Stimulated activated CD4-positive, alpha-beta T cell treated with anti-CD3 and anti-CD28 coated beads, Interleukin-12 subunit alpha, Interleukin-12 subunit beta, amount 100 ng/mL, for 48 hours (primary cell): Measurements from ENCODE around the gene SPATA9.
A peak's percentile ranks its signal among the peaks of the same experiment; 100 is the strongest.

Source experiments
- DNase-seq, 3 donors: peaks; one replicate each; pipeline ENCODE4 v3.0.0-alpha.2; 2020; ENCODE audit warnings: low read depth in 2 of 3, low spot score in 1 of 3

The SPATA9 gene

DNA sequence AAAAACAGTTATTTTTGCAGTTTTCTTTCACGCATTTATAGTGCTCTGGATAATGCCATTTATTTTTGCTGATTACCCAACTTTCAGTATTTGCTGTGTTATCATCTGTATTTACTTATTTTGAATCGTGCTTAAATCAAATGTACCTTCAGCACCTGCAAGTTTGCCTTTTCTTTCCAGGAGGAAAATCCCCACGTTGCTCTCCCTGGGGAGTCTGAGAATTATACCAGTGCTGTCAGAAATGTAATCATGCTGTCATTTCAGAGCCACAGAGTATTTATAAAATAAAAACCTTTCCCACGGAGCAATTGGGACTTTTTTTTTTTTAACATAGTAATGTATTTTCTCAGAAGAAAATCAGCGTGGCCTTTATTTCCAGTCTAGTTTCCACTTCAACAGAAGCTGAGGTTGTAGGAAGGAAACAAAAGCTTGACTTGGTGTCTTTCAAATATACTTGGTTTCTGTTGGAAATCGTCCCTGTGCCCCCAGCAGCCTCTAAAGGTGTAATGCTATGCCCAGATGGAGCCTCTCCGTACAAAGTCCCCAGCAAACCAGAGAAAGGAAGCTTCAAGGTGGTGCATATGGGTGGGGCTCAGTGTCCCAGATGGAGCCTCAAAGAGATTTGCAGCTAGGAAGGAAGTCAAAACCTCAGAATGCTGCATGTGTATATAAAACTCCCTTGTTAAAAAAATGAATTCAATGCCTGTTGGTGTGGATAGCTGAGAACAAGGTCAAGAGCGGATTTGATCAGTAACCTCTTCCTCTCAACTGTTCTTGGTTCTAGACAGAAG lies 60.8 kb downstream of the SPATA9 start:
- DNase-seq: no peak

DNA sequence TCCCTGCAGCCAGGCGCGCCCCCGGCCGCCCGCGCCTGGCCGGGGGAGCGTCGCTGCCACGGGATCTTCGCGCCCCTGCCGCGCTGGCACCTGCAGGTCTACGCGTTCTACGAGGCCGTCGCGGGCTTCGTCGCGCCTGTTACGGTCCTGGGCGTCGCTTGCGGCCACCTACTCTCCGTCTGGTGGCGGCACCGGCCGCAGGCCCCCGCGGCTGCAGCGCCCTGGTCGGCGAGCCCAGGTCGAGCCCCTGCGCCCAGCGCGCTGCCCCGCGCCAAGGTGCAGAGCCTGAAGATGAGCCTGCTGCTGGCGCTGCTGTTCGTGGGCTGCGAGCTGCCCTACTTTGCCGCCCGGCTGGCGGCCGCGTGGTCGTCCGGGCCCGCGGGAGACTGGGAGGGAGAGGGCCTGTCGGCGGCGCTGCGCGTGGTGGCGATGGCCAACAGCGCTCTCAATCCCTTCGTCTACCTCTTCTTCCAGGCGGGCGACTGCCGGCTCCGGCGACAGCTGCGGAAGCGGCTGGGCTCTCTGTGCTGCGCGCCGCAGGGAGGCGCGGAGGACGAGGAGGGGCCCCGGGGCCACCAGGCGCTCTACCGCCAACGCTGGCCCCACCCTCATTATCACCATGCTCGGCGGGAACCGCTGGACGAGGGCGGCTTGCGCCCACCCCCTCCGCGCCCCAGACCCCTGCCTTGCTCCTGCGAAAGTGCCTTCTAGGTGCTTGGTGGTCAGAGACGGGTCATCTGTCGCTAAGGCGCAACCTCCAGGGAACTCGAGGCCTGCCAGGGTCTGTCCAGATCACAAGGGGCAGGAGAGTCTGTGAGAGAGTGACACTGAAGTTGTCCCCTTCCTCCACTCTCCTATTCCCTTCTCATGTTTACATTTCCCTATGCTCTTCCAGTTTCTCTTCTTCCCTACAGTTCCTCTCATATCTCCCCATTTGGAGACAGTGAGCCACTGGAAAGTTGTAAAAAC lies 61.6 kb downstream of the SPATA9 start:
- peak in 2 of 3 donors; percentile 20 to 37 for DNase-seq

DNA sequence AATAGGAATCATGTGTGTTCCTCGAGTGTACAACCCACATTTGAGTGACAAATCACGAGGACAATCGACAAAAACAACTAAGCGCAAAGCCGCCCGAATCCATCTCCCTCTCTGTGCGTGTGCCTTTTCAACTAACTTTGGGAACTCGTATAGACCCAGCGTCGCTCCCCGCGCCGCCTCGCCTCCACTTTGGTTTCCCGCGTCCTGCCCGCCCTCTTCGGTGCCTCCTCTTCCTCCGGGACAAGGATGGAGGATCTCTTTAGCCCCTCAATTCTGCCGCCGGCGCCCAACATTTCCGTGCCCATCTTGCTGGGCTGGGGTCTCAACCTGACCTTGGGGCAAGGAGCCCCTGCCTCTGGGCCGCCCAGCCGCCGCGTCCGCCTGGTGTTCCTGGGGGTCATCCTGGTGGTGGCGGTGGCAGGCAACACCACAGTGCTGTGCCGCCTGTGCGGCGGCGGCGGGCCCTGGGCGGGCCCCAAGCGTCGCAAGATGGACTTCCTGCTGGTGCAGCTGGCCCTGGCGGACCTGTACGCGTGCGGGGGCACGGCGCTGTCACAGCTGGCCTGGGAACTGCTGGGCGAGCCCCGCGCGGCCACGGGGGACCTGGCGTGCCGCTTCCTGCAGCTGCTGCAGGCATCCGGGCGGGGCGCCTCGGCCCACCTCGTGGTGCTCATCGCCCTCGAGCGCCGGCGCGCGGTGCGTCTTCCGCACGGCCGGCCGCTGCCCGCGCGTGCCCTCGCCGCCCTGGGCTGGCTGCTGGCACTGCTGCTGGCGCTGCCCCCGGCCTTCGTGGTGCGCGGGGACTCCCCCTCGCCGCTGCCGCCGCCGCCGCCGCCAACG lies 62.5 kb downstream of the SPATA9 start, which contains the start of gene GPR150:
Gene GPR150 (plus strand): TSS at position 58 of the 840 bp plus-strand sequence. CDS start 189 bp downstream, at position 247.
- peak; percentile 32 to 61 (median 39) for DNase-seq

DNA sequence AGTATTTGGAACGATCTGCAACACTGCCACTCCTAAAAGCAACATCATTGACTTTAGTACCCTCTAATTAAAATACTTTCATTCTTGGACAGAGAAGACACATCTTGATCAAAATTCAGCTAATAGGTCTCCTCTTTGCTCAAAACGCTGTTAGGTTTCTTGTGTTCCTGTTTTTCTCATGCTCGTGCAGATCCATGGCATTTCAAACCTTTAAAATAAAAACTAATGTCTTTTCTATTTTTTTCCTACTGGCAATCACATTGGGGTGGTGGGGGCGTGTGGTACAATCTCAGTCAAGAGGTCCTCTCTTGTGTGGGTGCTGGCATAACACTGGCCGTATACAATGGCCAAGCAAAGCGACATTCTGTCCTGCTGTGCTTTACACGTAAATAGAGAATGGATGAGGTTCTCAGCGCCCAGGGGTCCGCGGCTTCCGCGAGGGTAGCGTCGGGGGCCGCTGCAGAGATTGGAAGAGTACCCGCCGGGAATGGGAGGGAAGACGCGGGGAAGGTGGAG lies 63.2 kb downstream of the SPATA9 start:
- DNase-seq: no peak

DNA sequence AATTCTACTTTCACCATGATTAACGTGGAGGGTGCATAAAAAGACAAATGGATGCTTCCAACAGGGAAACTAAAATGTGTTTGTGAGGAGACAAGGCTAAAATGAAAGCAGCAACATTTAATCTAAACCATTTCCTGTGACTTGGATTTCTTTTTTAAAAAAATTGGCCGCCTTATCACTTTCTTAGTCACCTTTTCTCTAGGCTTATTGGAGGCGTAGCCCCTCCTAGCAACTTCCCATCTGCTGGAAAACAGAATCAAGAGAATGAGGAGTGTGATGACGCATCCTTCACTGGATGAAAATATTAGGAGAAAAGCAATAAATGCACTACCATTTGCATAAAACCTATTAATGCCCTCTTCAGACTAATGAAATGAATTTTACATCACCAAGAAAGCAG lies 63.7 kb downstream of the SPATA9 start:
- DNase-seq: no peak

DNA sequence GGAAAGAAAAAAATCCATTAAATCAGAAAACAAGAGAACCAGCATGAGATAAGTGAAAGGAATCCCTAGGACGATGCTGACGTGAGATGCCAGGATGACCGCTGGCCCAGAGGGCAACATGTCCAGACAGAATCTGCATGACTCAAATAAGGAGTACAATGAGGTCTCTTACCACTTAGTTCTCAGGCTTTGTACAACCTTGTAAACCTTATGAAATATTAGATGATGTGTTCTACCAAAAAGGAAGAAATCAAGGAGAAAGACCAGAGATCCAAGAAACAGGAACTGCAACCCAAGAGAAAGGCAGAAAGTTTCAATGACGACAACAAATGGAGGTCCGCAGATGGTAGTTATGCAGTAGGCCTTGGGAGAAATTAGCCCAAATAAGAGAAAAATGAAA lies 65.7 kb downstream of the SPATA9 start:
- no peak for DNase-seq

DNA sequence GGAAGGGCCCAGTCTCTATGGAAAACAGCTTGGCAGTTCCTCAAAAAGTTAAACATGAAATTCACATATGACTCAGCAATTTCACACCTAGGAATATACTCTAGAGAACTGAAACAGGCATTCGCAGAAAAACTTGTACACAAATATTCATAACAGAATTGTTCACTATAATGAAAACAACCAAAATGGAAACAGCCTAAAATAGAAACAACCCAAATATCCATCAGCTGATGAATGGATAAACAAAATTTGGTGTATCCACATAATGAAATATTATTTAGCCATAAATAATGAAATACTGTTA lies 67.7 kb downstream of the SPATA9 start:
- no peak for DNase-seq

DNA sequence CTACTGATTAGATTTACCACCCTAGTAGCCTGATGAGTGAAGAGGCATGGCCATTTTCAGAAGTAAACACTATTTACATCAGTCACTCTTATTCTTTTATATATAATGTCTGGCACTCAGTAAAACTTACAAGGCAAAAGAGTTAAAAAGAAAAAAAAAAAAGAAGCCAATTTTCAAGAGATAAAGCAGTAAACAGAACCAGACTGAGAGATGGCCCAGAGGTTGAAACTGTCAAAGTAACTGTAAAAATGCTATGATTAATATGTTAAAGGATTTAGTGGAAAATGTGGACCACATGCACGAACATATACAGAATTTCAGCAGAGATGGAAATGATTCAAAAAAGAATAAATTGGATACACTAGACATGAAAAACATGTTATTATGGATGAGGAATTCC lies 69.3 kb downstream of the SPATA9 start:
- DNase-seq: no peak

DNA sequence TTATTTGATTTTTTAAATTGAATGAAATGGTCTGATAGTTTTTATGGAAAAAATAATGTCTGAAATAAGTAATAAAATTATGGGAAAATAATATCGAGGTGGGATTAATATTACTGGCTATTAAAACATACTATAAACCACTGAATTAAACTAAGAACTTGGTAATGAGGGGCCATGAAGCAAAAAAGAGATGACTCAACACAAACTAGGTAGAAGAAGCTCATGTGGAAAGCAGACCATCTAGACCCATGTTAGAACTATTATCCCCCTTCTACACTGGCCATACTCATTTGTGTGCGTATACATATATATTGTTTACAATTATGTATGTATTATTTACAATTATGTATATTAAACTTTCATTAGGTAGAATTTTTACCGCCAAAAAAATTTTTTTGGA lies 71.4 kb downstream of the SPATA9 start:
- DNase-seq: no peak

DNA sequence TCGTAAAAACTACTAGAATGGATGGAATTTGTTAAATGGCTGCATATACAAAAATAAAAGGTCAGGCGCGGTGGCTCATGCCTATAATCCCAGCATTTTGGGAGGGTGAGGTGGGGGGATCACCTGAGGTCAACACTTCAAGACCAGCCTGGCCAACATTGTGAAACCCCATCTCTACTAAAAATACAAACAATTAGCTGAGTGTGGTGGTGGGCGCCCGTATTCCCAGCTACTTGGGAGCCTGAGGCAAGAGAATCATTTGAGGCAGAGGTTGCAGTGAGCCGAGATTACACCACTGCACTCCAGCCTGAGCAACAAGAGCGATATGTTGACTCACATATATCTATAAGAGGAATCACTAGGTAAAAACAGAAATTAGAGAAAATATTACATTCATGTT lies 72.2 kb downstream of the SPATA9 start:
- no peak for DNase-seq

DNA sequence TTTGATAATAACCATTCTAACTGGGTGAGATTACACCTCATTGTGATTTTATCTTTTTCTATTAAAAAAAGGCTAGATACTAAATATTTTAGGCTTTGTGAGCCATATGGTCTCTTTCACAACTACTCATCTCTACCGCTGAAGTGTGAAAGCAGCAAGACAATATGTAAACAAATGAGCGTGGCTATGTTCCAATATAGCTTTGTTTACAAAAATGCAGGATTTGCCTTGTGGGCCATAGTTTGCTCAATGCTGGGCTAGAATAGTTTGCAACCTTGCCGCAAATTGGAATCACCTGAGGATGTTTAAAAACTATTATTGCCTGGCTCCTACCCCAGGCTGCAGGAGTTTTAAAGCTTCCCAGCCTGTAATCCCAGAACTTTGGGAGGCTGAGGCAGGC lies 73.1 kb downstream of the SPATA9 start:
- no peak for DNase-seq
